DMS79 (cell line): ENCODE data around the gene RBBP8NL.

ENCODE experiments used
- DNase-seq: peaks from one replicate; lab custom pipeline; 2025; lab: John Stamatoyannopoulos, UW

RBBP8NL gene

GRCh38 chr20:62422636-62423325 is 4.6 kb downstream of the RBBP8NL start:
- DNase-seq, result no peak

GRCh38 chr20:62421716-62421990 is 5.7 kb downstream of the RBBP8NL start:
- no peak for DNase-seq

GRCh38 chr20:62420846-62421715 is 6.3 kb downstream of the RBBP8NL start:
- no peak for DNase-seq

GRCh38 chr20:62419759-62420158 is 7.6 kb downstream of the RBBP8NL start:
- DNase-seq, result no peak

GRCh38 chr20:62418709-62419487 is 8.4 kb downstream of the RBBP8NL start:
- no peak for DNase-seq

- no peak for DNase-seq
These were observed 9.2 kb downstream of the RBBP8NL start for GRCh38 chr20:62417981-62418708.

- no peak for DNase-seq
These were observed 10.4 kb downstream of the RBBP8NL start for GRCh38 chr20:62416651-62417637.

GRCh38 chr20:62415354-62416111 is 11.8 kb downstream of the RBBP8NL start:
- no peak for DNase-seq

GRCh38 chr20:62413896-62414481 is 13.3 kb downstream of the RBBP8NL start:
- no peak for DNase-seq

- no peak for DNase-seq
These were observed 14.2 kb downstream of the RBBP8NL start for GRCh38 chr20:62413025-62413570.

GRCh38 chr20:62412194-62413024 is 14.9 kb downstream of the RBBP8NL start:
- no peak for DNase-seq

GRCh38 chr20:62411479-62412193 is 15.7 kb downstream of the RBBP8NL start:
- no peak for DNase-seq

GRCh38 chr20:62410746-62411478 is 16.4 kb downstream of the RBBP8NL start:
- no peak for DNase-seq

GRCh38 chr20:62409931-62410745 is 17.2 kb downstream of the RBBP8NL start:
- DNase-seq, result peak; percentile 97

GRCh38 chr20:62409086-62409853 is 18.1 kb downstream of the RBBP8NL start:
- no peak for DNase-seq
